Stimulated activated naive CD8-positive, alpha-beta T cell treated with anti-CD3 and anti-CD28 coated beads, Interleukin-15, Interleukin-2, amounts not matched to agents 100 U/mL and 50 U/mL, for 24 hours (primary cell): ENCODE results near the gene HCN4.

Source experiments
- ATAC-seq: fragments of 150-1000 bp; cut with Tn5 transposase; one replicate; pipeline ENCODE4 v1.10.0; 2021
- DNase-seq: peaks from one replicate; pipeline ENCODE4 v3.0.0; 2021

The HCN4 gene

GRCh38 chr15:73344056-73344455 is 24.7 kb downstream of the HCN4 start:
- DNase-seq (no peak), ATAC-seq (no peak)

GRCh38 chr15:73341886-73342600 is 26.7 kb downstream of the HCN4 start:
- no peak for DNase-seq
- ATAC-seq: no peak

- no peak for ATAC-seq
- DNase-seq: no peak
Observed at GRCh38 chr15:73340502-73341192, 28.1 kb downstream of the HCN4 start.

GRCh38 chr15:73338606-73339374 is 30.0 kb downstream of the HCN4 start:
- ATAC-seq: no peak

GRCh38 chr15:73338058-73338457 is 30.7 kb downstream of the HCN4 start:
- DNase-seq (no peak), ATAC-seq (no peak)

More at GRCh38 chr15:73338606-73339374, 30.0 kb downstream of the HCN4 start:
- no peak for DNase-seq

- no peak for DNase-seq
- ATAC-seq: no peak
Observed at GRCh38 chr15:73337187-73337586, 31.6 kb downstream of the HCN4 start.

- DNase-seq (no peak), ATAC-seq (no peak)
Observed at GRCh38 chr15:73336756-73337155, 32.0 kb downstream of the HCN4 start.

GRCh38 chr15:73335471-73335870 is 33.3 kb downstream of the HCN4 start:
- ATAC-seq: no peak
- DNase-seq: no peak

GRCh38 chr15:73335026-73335425 is 33.7 kb downstream of the HCN4 start:
- no peak for ATAC-seq

GRCh38 chr15:73334086-73334485 is 34.7 kb downstream of the HCN4 start:
- ATAC-seq (no peak), DNase-seq (no peak)

More at GRCh38 chr15:73335026-73335425, 33.7 kb downstream of the HCN4 start:
- DNase-seq: no peak

- ATAC-seq (no peak), DNase-seq (no peak)
Observed at GRCh38 chr15:73333001-73333400, 35.8 kb downstream of the HCN4 start.

GRCh38 chr15:73331991-73332925 is 36.5 kb downstream of the HCN4 start:
- ATAC-seq (no peak), DNase-seq (no peak)

- no peak for ATAC-seq
- no peak for DNase-seq
Observed at GRCh38 chr15:73331501-73331900, 37.3 kb downstream of the HCN4 start.

GRCh38 chr15:73330206-73331051 is 38.3 kb downstream of the HCN4 start:
- DNase-seq (no peak), ATAC-seq (no peak)

- ATAC-seq (no peak), DNase-seq (no peak)
Observed at GRCh38 chr15:73329501-73330200, 39.1 kb downstream of the HCN4 start.

GRCh38 chr15:73328981-73329380 is 39.8 kb downstream of the HCN4 start:
- DNase-seq (no peak), ATAC-seq (no peak)

GRCh38 chr15:73328149-73328820 is 40.5 kb downstream of the HCN4 start:
- no peak for DNase-seq
- no peak for ATAC-seq

GRCh38 chr15:73326157-73326556 is 42.6 kb downstream of the HCN4 start:
- DNase-seq: no peak
- no peak for ATAC-seq

GRCh38 chr15:73325191-73325861 is 43.4 kb downstream of the HCN4 start:
- peak; percentile 34 for DNase-seq
- ATAC-seq: peak; percentile 21
